Hippocampal formation (tissue), 2 donors: ENCODE measurements around the gene GBP1.
"Not testable (repeated sequence)": the region's sequence is repeated elsewhere in the genome, so short reads cannot be mapped to it uniquely, and the experiment has no call there.

Source experiments
- DNase-seq, 2 donors: peaks; one replicate each; lab custom pipeline; 2025; lab: John Stamatoyannopoulos, UW

The GBP1 gene

GRCh38 chr1:89051955-89052312 is 13.1 kb downstream of the GBP1 start:
- no peak for DNase-seq

GRCh38 chr1:89051300-89051954 is 13.6 kb downstream of the GBP1 start:
- no peak for DNase-seq

- no peak for DNase-seq
Observed at GRCh38 chr1:89050649-89051033, 14.4 kb downstream of the GBP1 start.

- not testable (repeated sequence) for DNase-seq
Observed at GRCh38 chr1:89049901-89050648, 14.9 kb downstream of the GBP1 start.

- DNase-seq, result not testable (repeated sequence)
Observed at GRCh38 chr1:89049187-89049586, 15.8 kb downstream of the GBP1 start.

- no peak for DNase-seq
Observed at GRCh38 chr1:89047734-89048133, 17.3 kb downstream of the GBP1 start.

GRCh38 chr1:89046318-89047183 is 18.5 kb downstream of the GBP1 start:
- not testable (repeated sequence) for DNase-seq

- no peak for DNase-seq
Observed at GRCh38 chr1:89044970-89045721, 19.9 kb downstream of the GBP1 start.

GRCh38 chr1:89043940-89044339 is 21.1 kb downstream of the GBP1 start:
- DNase-seq, result no peak

GRCh38 chr1:89042491-89042890 is 22.5 kb downstream of the GBP1 start:
- DNase-seq, result no peak

- DNase-seq, result no peak
Observed at GRCh38 chr1:89041721-89042120, 23.3 kb downstream of the GBP1 start.

- no peak for DNase-seq
Observed at GRCh38 chr1:89041119-89041641, 23.8 kb downstream of the GBP1 start.

- no peak for DNase-seq
Observed at GRCh38 chr1:89040315-89040626, 24.7 kb downstream of the GBP1 start.

- no peak for DNase-seq
Observed at GRCh38 chr1:89037186-89037585, 27.8 kb downstream of the GBP1 start.

GRCh38 chr1:89035080-89035479 is 29.9 kb downstream of the GBP1 start:
- DNase-seq, result no peak

- not testable (repeated sequence) for DNase-seq
Observed at GRCh38 chr1:89034004-89034403, 31.0 kb downstream of the GBP1 start.

- not testable (repeated sequence) for DNase-seq
Observed at GRCh38 chr1:89029051-89029450, 36.0 kb downstream of the GBP1 start.

GRCh38 chr1:89025928-89026327 is 39.1 kb downstream of the GBP1 start:
- no peak for DNase-seq

- no peak for DNase-seq
Observed at GRCh38 chr1:89023026-89023425, 42.0 kb downstream of the GBP1 start.

GRCh38 chr1:89022167-89022959 is 42.6 kb downstream of the GBP1 start, which contains the start of gene GBP3:
TSS of gene GBP3 (minus strand) at chr1:89022866. CDS start at chr1:89020721, 2,145 bp downstream.
- no peak for DNase-seq

GRCh38 chr1:89018318-89018717 is 46.7 kb downstream of the GBP1 start:
- DNase-seq, result not testable (repeated sequence)
